ENCODE measurements around the gene FCAMR. TPM values are rescaled to one million over a fixed set of nuclear protein-coding genes. Genes with fewer than 3 reads are reported as not detected.
A peak's percentile ranks its signal among the peaks of the same experiment; 100 is the strongest.

FCAMR gene
- total and polyA plus RNA-seq, 11 donors, result not detected

DNA sequence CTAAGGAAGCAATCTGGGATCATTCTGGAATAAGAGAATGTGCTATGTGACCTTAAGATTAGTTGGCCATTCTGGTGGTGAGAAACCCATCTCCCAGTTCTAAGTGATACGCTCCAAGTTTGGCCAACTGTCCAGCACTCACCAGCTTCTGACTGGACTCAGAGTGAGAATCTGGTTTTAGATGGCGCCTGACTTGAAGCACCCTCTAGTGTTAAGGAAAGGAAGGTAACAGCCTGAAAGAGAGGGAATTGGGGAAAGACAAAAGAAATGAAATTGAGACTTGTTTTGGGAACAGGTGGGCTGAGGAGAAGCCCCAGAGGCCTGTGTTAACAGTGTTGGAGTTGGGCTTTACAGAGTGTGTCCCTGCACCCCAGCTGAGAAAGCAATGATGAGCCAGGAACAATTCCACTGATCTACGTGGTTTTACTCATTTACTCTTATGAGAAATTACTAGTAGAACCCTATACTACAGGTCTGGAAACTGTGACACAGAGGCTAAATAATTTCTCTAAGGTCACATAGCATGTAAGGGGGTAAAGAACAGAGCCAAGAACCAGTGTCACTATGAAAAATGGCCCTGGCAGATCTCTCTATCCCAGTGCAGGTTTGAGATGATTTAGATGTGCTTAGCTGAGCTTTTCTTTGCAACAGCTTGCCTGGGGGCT is 9.3 kb upstream of the FCAMR start:
- DNase-seq, result no peak
- no peak for ATAC-seq
- peaks cover 0 to 9% (median 0%) of the 10 kb centered on the region in 9 donors for H3K27me3 ChIP-seq
- WGBS, 4 donors, result 80 to 87% (median 81%) methylated on average over 3 of the region's 3 CpGs
- no peaks in the 10 kb centered on the region for H3K36me3 ChIP-seq
- H3K27ac ChIP-seq, result no peak overlapping the region
- intact Hi-C loops (cut with DNase I), result loop anchor here in 8 of 10 donors (5.0 to 10.0 kb wide), 8 partner anchors 345 to 495 kb away; partner anchors contain the start of genes DYRK3 (in 4 of the 8) and EIF2D (in 1 of the 8)
- H3K4me1 ChIP-seq, result no peaks in the 10 kb centered on the region
- no peak overlapping the region for H3K4me3 ChIP-seq
- TF ChIP-seq POLR2A (IDR thresholded peaks at IDR 0.05), result no peak
- peak in 9 of 12 donors; percentile 6 to 44 (median 20) for TF ChIP-seq CTCF (IDR thresholded peaks at IDR 0.05)
- H3K9me3 ChIP-seq, result no peaks in the 10 kb centered on the region

DNA sequence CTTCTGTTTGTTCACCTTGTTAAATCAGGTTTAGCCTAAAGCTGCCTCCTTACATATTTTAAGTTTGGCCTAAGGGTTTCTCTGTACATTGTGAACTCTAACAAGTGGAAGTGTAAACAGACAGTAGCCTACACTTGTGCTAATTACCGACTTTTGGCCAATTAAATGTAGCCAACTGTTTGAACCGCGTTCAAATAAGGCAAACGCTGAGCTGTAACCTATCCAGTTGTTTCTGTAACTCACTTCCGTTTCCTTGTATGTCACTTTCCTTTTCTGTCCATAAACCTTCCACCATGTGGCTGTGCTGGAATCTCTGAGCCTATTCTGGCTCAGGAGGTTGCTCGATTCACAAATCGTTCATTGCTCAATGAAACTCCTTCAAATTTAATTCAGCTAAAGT is 8.0 kb upstream of the FCAMR start:
- H3K4me1 ChIP-seq, result no peaks in the 10 kb centered on the region
- H3K27me3 ChIP-seq, result peaks cover 0 to 9% (median 0%) of the 10 kb centered on the region in 9 donors
- TF ChIP-seq CTCF (IDR thresholded peaks at IDR 0.05) (no peak), POLR2A (IDR thresholded peaks at IDR 0.05) (no peak)
- intact Hi-C loops (cut with DNase I), result loop anchor here in 3 of 10 donors (10.0 kb wide), 3 partner anchors 343 to 373 kb away; partner anchors contain the start of gene DYRK3 (in 1 of the 3)
- DNase-seq (no peak), ATAC-seq (no peak)
- H3K9me3 ChIP-seq, result no peaks in the 10 kb centered on the region
- no peak overlapping the region for H3K27ac ChIP-seq
- H3K36me3 ChIP-seq, result no peaks in the 10 kb centered on the region
- 88 to 90% (median 89%) methylated on average over 7 of the region's 7 CpGs for whole genome bisulfite sequencing, 4 donors
- no peak overlapping the region for H3K4me3 ChIP-seq

DNA sequence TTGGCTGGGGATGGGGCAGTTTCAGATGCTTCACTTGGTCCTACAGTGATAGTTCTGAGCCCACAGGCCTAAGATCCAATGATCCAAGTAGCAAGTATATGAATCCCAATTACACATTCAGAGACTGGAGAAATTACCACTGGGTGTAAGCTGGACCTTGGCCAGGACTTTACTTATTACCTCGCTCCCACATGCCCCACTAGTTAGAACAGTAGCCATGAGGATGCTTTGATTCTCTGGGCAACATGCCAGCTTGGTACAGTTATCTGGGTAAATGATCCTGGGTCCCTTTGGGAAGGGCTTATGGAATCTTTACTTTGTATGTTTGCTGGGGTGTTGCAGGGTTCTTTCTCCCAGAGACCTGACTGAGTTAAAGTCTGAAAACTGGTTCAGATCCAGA is 5.0 kb upstream of the FCAMR start:
- no peak for ATAC-seq
- Histone ChIP-seq H3K36me3 (no peaks in the 10 kb centered on the region), H3K27me3 (peaks cover 0 to 10% (median 0%) of the 10 kb centered on the region in 9 donors), H3K9me3 (no peaks in the 10 kb centered on the region), H3K4me1 (peaks cover 0 to 9% (median 0%) of the 10 kb centered on the region in 12 donors), H3K27ac (no peak overlapping the region), H3K4me3 (no peak overlapping the region)
- TF ChIP-seq CTCF (IDR thresholded peaks at IDR 0.05) (no peak), POLR2A (IDR thresholded peaks at IDR 0.05) (no peak)
- intact Hi-C loops (cut with DNase I), result loop anchor here in 3 of 10 donors (10.0 kb wide), 3 partner anchors 341 to 371 kb away; partner anchors contain the start of gene DYRK3 (in 1 of the 3)
- DNase-seq, result no peak
- 70 to 93% (median 82%) methylated on average over 1 of the region's 1 CpG for WGBS, 4 donors

DNA sequence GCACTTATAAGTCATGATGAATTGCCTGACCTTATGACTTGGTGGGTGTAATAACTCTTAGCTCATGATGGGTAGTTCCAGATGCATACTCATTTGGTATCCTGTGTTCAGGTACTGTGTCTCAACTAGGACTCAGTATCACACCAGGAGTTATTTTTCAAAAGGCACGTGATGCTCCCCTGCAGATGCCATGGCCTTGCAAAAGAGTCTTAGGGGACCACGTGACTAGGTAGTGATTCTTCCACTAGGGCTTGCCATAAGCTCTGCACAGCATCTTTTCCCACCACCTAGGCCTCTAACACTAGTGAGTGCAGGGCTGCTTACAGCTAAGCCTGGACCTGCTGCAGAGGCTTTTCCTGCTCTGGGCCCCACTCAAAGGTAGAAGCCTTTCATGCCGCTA is 3.9 kb upstream of the FCAMR start:
- H3K27me3 ChIP-seq, result peaks cover 0 to 18% (median 0%) of the 10 kb centered on the region in 9 donors
- H3K9me3 ChIP-seq, result no peaks in the 10 kb centered on the region
- no peak overlapping the region for H3K4me3 ChIP-seq
- no peak overlapping the region for H3K27ac ChIP-seq
- H3K4me1 ChIP-seq, result peaks cover 0 to 18% (median 0%) of the 10 kb centered on the region in 12 donors
- WGBS, 4 donors, result 87 to 90% (median 88%) methylated on average over 3 of the region's 3 CpGs
- intact Hi-C loops (cut with DNase I), result loop anchor here in 3 of 10 donors (10.0 kb wide), 3 partner anchors 339 to 369 kb away; partner anchors contain the start of gene DYRK3 (in 1 of the 3)
- TF ChIP-seq POLR2A (IDR thresholded peaks at IDR 0.05) (no peak), CTCF (IDR thresholded peaks at IDR 0.05) (no peak)
- no peak for ATAC-seq
- DNase-seq, result no peak
- no peaks in the 10 kb centered on the region for H3K36me3 ChIP-seq
